AG10803 (cell line): ENCODE data around the gene CDKN2A.

ENCODE experiments used
- DNase-seq: peaks from one replicate; pipeline ENCODE4 v3.0.0; 2010; ENCODE audit warnings: low read depth
- H3K4me3 ChIP-seq: 2 replicates; pipeline ENCODE4 v1.5.1; 2011; ENCODE audit warnings: mild to moderate bottlenecking, low read length, control low read depth
- TF ChIP-seq, protein P1 (sequence below): conservative IDR thresholded peaks from 2 replicates; pipeline ENCODE4 v1.5.1; 2011; ENCODE audit warnings: mild to moderate bottlenecking, low read length, control low read depth, inconsistent platforms

CDKN2A gene

DNA sequence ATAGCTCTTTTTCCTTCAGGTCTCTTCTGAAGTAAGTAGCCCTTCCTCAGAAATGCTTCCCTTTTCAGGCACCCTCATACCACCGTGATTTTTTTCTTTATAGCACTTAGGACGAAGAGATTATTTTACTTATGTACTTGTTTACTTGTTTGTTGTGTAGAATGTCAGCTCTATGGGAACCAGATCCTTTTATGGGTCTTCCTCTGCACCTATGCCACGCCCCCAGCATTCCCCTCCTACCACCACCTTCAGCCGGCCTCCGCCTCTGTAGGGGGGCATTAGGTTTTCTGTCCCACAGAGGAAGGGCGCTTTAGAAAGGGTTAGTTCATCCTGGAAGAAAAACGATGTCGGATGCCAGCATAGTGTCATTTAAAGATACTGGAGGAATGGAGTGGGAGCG is 2.2 kb upstream of the CDKN2A start:
- DNase-seq, result no peak
- H3K4me3 ChIP-seq, result no peak overlapping the region
- TF ChIP-seq, protein P1, sequence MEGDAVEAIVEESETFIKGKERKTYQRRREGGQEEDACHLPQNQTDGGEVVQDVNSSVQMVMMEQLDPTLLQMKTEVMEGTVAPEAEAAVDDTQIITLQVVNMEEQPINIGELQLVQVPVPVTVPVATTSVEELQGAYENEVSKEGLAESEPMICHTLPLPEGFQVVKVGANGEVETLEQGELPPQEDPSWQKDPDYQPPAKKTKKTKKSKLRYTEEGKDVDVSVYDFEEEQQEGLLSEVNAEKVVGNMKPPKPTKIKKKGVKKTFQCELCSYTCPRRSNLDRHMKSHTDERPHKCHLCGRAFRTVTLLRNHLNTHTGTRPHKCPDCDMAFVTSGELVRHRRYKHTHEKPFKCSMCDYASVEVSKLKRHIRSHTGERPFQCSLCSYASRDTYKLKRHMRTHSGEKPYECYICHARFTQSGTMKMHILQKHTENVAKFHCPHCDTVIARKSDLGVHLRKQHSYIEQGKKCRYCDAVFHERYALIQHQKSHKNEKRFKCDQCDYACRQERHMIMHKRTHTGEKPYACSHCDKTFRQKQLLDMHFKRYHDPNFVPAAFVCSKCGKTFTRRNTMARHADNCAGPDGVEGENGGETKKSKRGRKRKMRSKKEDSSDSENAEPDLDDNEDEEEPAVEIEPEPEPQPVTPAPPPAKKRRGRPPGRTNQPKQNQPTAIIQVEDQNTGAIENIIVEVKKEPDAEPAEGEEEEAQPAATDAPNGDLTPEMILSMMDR, result no peak

DNA sequence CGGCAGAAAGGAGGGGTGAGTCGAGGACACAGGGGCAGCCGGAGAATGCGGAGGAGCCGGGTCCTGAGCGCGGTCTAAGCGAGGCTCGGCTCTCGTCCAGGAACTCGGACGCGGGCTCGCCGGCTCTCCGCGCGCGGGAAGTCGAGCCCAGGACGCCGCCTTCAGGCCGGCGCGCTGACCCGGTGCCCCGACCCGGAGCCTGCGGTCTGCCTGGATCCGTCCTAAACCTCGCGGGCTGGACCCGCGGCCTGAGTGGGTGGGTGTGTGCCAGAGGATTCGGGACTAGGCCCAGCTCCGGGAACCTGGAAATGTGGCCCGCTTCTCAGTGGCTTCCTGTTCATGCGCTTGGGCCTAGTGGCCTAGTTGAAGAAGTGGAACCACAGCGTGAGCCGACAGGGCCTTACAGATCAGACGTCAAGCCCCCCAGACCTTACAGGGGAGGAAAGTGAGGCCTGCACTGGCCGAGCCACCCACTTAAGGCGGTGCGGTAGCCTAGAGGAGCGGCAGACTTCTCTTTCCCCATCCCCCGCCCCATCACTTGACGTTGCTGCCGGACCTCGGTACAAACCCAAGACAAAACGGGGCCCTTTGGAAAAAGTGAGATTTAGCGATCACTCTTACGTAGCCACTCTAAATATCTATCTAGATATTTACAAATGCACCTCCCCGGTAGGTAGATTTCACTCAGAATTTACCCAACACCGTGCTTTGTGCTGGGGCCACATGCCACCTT is 1.6 kb upstream of the CDKN2A start:
- TF ChIP-seq, protein P1, result peak; percentile 17; the same call in 1 of the 2 replicates
- peak; percentile 58 for DNase-seq
- H3K4me3 ChIP-seq, result peak overlapping the region; percentile 91

DNA sequence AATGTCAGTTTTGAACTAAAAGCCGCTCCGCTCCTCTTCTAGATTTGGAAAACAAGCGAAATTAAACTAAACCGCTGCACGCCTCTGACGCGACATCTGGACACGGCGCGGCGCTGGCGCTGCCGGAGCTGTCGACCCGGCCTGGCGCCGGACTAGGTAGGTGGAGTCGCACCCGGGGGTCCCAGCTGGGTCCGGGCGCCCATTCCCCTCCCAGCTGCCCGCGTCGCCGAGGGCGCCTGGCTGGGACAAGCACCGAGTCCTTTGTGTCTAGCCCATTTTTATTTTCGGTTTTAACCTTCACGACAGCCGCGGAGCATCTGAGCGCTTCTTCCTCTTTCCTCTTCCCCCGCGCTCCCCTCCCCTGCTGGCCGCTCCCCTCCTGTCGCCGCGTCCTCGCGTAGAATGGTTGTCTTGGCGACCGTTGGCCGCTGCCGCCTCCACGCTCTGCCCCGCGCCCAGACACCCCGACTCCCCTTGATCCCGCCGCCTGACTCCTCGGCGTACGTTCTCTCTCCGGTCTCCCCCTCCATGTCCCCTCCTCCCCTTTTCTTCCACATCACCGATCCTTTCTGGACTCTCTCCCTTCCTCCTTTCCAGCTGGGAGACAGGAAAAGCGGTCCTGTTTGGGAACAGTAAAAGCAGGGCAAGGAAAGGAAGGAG is 944 bp upstream of the CDKN2A start:
- peak overlapping the region; percentile 91 for H3K4me3 ChIP-seq
- peak; percentile 75 for DNase-seq
- TF ChIP-seq, protein P1, result no peak

DNA sequence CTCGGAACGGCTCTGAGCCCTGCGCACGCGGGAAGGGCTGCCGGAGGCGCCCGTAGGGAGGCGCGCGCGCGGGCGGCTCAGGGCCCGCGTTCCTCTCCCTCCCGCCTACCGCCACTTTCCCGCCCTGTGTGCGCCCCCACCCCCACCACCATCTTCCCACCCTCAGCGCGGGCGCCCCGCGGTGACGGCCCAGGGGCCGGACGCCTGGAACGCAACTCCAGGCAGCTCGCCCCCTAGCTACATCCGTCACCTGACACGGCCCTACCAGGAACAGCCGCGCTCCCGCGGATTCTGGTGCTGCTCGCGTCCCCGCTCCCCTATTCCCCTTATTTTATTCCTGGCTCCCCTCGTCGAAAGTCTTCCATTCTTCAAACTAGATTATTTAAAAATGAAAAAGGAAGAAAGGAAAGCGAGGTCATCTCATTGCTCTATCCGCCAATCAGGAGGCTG is 389 bp upstream of the CDKN2A start, which contains the start of gene CDKN2B-AS1:
Gene CDKN2B-AS1, plus strand, starts transcription at position 236 of the 450 bp plus-strand sequence.
- peak; percentile 62 for DNase-seq
- TF ChIP-seq, protein P1, result peak; percentile 12; the same call in 1 of the 2 replicates
- H3K4me3 ChIP-seq, result peak within 1 kb of the TSS; percentile 91

DNA sequence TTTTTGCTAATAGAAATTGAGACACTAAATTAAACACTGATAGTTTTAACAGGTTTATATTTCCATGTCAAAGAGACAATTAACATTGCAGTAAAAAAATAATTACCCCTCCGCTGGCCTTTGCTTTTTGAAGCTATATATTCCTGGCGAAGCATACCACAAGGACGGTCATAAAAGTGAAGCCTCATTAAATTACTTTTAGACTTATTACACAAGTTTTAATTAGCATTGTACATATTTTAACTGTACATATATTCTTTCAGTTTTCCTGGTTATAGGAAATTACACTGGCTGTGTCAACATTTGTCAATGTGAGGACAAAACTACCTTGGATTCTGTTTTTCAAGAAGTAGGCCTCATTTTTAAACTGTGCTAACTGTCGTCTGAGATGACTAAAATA is 1.2 kb downstream of the CDKN2A start:
- TF ChIP-seq, protein P1, result no peak
- H3K4me3 ChIP-seq, result peak overlapping the region; percentile 91
- DNase-seq, result no peak

DNA sequence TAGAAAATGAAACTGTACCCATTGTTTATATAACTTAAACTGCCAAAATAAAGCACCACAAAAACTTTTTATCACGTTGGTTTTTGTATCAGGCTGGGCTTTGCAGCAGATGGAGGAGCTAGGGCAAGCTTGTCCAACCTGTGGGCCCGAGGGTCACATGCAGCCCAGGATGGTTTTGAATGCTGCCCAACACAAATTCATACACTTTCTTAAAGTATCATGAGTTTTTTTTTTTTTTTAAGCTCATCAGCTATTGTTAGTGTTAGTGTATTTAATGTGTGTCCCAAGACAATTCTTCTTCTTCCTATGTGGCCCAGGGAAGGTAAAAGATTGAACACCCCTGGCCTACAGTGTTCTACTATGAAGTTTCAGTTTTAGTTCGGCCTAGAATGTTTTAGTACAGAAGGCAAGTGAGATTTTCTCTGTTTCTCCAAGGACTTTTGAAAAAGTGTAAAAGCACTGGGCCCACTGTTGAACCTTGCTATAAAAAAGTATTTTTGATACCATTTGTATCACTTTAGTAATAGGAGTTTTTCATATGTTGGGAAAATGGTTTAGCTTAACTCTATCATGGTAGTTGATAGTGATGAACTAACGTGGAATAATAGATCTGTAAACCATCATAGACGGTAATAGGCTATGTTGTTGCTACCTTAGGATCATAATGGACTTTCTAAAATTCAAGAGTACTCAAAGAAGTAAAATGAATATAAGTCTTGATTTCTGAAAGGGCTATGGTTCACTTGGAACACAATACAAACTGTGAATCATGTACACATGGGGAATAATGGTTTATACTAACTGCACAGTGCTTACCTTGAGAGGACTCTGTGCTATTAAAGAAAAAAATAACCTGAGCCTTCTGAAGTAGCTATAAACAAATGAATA is 2.9 kb downstream of the CDKN2A start:
- TF ChIP-seq, protein P1, result no peak
- H3K4me3 ChIP-seq, result no peak overlapping the region
- DNase-seq, result no peak
